Rectal smooth muscle tissue (tissue), 1 donor: ENCODE results near the gene MGMT.

Experiments used
- H3K27ac ChIP-seq: one replicate; pipeline ENCODE4 v1.7.0; 2013; ENCODE audit warnings: low read depth, low read length, inconsistent platforms
- H3K27me3 ChIP-seq: one replicate; pipeline ENCODE4 v1.7.0; 2013; ENCODE audit warnings: low read length; ENCODE audit not compliant: control insufficient read depth, insufficient read depth
- H3K36me3 ChIP-seq: one replicate; pipeline ENCODE4 v1.7.0; 2013; ENCODE audit warnings: low read length; ENCODE audit not compliant: control insufficient read depth, insufficient read depth
- H3K4me1 ChIP-seq: one replicate; pipeline ENCODE4 v1.7.0; 2013; ENCODE audit warnings: low read length; ENCODE audit not compliant: control insufficient read depth, insufficient read depth
- H3K4me3 ChIP-seq: one replicate; pipeline ENCODE4 v1.7.0; 2013; ENCODE audit warnings: low read length
- H3K9ac ChIP-seq: one replicate; pipeline ENCODE4 v1.7.0; 2013; ENCODE audit warnings: low read length

The MGMT gene

DNA sequence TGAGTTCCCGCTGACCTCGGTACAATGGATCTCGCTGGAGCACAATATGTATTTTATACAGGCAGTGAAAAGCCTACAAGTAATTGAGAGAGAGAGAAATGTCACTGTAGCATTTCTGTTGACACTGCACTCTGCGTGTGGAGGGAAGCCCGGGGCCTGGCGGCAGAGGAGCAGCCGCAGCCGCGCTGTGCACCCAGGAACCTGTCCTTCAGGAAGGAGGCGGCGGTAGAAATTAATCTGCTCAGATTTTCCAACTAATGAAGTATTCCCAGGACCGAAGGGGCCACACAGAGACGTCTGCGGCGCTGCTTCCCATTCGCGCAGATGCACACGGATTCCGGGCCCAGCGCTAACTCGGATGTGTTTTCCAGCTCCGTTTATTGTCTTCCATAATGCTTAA, 327.0 kb downstream of the MGMT start:
- no peaks in the 10 kb centered on the region for H3K4me1 ChIP-seq

GRCh38 chr10:129796710-129797420, 329.8 kb downstream of the MGMT start:
- no peaks in the 10 kb centered on the region for H3K4me1 ChIP-seq
- H3K36me3 ChIP-seq = no peaks in the 10 kb centered on the region
- H3K9ac ChIP-seq = no peak overlapping the region
- no peak overlapping the region for H3K4me3 ChIP-seq
- no peak overlapping the region for H3K27ac ChIP-seq
- no peaks in the 10 kb centered on the region for H3K27me3 ChIP-seq

More for the DNA sequence above, 327.0 kb downstream of the MGMT start:
- no peak overlapping the region for H3K27ac ChIP-seq
- H3K9ac ChIP-seq = no peak overlapping the region
- H3K4me3 ChIP-seq = no peak overlapping the region
- H3K27me3 ChIP-seq = no peaks in the 10 kb centered on the region
- H3K36me3 ChIP-seq = no peaks in the 10 kb centered on the region

GRCh38 chr10:129799942-129800341, 332.9 kb downstream of the MGMT start:
- no peak overlapping the region for H3K4me3 ChIP-seq
- no peaks in the 10 kb centered on the region for H3K4me1 ChIP-seq
- no peak overlapping the region for H3K9ac ChIP-seq
- no peaks in the 10 kb centered on the region for H3K36me3 ChIP-seq
- no peak overlapping the region for H3K27ac ChIP-seq
- H3K27me3 ChIP-seq = no peaks in the 10 kb centered on the region

DNA sequence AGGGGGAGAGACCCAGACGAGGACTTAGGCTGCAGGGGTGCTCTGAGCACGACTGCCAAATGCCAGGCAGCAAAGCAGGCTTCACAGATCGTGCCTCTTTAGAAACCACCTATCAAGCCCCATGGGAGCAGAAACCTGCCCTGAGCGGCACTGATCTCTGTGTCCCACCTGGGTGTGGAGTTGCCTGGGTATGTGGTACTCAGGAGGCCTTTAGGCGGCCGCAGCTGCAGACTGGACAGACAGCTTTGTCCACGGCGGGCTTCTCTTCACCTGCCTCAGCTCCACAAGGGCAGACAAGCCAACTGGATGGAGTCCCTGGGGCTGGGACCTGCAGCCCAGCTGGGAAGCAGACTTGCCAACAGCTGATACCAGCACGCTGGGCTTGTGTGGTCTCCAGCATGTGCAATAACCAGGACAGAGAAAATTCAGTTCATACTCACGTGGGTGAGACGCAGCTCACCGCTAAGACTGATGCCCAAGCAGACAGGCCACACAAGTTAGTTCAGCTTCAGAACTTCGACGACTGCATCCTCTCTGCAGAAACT, 333.8 kb downstream of the MGMT start:
- no peaks in the 10 kb centered on the region for H3K27me3 ChIP-seq
- no peak overlapping the region for H3K4me3 ChIP-seq
- no peaks in the 10 kb centered on the region for H3K36me3 ChIP-seq
- H3K4me1 ChIP-seq = no peaks in the 10 kb centered on the region
- no peak overlapping the region for H3K27ac ChIP-seq
- H3K9ac ChIP-seq = no peak overlapping the region

DNA sequence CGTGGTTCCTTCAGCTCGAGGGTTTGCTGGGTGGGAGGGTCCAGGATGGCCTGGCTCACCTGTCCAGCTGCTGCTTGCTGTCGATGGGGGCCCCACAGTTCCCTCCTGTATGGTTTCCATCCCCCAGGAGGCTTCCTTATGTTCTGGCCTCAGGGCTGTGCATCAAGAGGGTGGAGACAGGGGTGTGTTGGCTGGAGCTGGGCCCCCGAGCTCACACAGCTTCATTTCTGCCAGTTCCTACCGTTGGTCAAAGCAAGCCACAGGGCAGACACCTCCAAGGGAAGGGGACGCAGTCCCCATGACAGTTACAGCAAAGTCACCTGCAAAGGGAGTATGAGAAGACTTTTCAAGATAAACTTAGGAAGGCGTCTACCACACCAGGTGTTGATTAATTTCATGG, 340.2 kb downstream of the MGMT start:
- Histone ChIP-seq H3K9ac (no peak overlapping the region), H3K36me3 (no peaks in the 10 kb centered on the region), H3K4me1 (no peaks in the 10 kb centered on the region), H3K4me3 (no peak overlapping the region), H3K27me3 (no peaks in the 10 kb centered on the region), H3K27ac (no peak overlapping the region)

- Histone ChIP-seq H3K4me3 (no peak overlapping the region), H3K4me1 (no peaks in the 10 kb centered on the region), H3K9ac (no peak overlapping the region), H3K36me3 (no peaks in the 10 kb centered on the region), H3K27ac (no peak overlapping the region), H3K27me3 (no peaks in the 10 kb centered on the region)
These were observed 341.3 kb downstream of the MGMT start for GRCh38 chr10:129808092-129808983.

GRCh38 chr10:129809431-129809830, 342.4 kb downstream of the MGMT start:
- Histone ChIP-seq H3K36me3 (no peaks in the 10 kb centered on the region), H3K4me3 (no peak overlapping the region), H3K27ac (no peak overlapping the region), H3K9ac (no peak overlapping the region), H3K27me3 (no peaks in the 10 kb centered on the region), H3K4me1 (no peaks in the 10 kb centered on the region)

DNA sequence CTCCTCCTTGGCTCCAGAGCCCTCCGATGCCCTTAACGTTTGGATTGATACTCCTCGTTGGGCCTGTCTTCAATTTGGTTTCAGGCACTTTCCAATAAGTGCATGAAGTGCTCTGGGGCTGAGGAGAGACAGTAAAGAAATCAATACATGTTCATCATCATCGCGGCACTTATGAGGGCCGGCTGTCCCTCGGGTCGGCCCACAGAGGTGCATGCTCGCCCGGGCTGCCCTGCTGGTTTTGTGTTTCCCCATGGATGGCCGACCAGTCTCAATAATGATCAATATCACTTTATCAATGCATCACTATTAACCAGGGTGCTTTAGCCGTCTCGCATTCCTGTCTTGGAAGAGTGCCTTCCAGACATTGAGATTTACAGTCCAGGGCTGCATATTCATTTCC, 342.8 kb downstream of the MGMT start:
- Histone ChIP-seq H3K9ac (no peak overlapping the region), H3K36me3 (no peaks in the 10 kb centered on the region), H3K4me1 (no peaks in the 10 kb centered on the region), H3K27me3 (no peaks in the 10 kb centered on the region), H3K4me3 (no peak overlapping the region), H3K27ac (no peak overlapping the region)

DNA sequence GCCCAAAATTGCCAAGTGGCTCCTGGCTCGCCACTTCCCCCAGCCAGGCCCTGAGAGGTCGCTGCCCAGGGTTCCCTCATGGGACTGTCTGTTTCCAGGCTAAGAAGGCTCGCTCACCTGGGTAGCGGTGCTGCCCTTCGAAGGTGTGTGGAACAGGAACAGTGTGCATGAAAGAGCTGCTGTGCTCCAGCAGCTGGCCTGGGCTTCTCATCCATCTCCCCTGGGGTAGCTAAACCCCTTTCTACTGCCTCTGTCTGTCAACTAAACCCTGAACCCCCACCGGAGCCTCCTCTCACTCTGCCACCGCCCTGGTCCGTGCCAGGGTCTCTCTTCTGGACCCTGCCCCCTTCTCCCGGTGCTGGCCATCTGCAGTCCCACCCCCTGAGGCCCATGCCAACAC, 344.2 kb downstream of the MGMT start:
- Histone ChIP-seq H3K27me3 (no peaks in the 10 kb centered on the region), H3K9ac (no peak overlapping the region), H3K27ac (no peak overlapping the region), H3K4me3 (no peak overlapping the region), H3K36me3 (no peaks in the 10 kb centered on the region), H3K4me1 (no peaks in the 10 kb centered on the region)

DNA sequence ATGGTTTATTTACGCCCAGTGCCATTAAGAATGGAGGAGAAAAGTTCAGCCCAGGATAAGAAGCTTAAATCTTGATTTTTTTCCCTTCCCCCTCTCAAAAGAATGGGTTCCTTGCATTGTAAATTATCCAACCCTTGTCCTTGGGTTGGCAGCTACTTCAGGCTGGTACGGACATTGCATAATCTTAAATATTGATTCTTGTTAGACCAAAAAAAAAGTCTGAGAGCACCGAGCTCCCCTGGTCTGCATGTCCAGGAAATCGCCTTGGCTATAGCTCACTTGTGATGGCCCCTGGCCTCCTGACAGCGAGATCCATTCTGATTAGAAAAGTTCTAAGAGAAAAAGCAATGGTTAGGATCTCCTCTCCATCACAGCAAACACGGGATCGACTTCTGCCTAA, 345.4 kb downstream of the MGMT start:
- no peak overlapping the region for H3K9ac ChIP-seq
- no peaks in the 10 kb centered on the region for H3K4me1 ChIP-seq
- no peaks in the 10 kb centered on the region for H3K36me3 ChIP-seq
- no peak overlapping the region for H3K4me3 ChIP-seq
- no peak overlapping the region for H3K27ac ChIP-seq
- H3K27me3 ChIP-seq = no peaks in the 10 kb centered on the region

GRCh38 chr10:129814681-129815646, 347.9 kb downstream of the MGMT start:
- no peak overlapping the region for H3K27ac ChIP-seq
- no peaks in the 10 kb centered on the region for H3K36me3 ChIP-seq
- H3K4me1 ChIP-seq = no peaks in the 10 kb centered on the region
- H3K27me3 ChIP-seq = no peaks in the 10 kb centered on the region
- H3K4me3 ChIP-seq = no peak overlapping the region
- H3K9ac ChIP-seq = no peak overlapping the region
